ENCODE data around the gene ERC1. TPM values are rescaled to one million over a fixed set of nuclear protein-coding genes. Genes with fewer than 3 reads are reported as not detected.

ERC1 gene
- total and polyA plus RNA-seq, 2 of the 4 experiments (the other 2 are of a cell fraction), result 11.6 to 25.6 TPM

DNA sequence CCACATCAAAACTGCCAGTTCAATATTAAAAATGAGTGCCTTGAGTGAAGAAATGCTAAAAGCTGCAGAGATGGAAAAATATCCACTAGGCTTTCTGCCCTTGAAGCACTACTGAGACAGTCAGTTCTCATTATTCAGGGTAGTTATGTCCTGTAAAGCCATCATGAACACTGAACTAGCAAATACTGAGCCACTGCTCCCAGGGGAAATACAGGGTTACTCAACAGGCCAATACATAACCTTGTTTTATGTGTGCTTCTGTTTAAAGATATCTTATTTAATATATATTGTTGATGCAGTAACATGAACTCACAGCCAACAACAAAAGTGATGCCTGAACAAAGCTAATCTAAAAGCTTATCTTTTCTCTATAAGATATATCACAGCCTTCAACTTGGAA lies 44.8 kb upstream of the ERC1 start:
- Histone ChIP-seq H2BK15ac (ENCODE audit: low read depth, low read length) (no peak overlapping the region), H4K20me1 (ENCODE audit: insufficient read depth, low read length) (0 out of 2 replicates have a peak, but pooled peaks cover 5% of the 10 kb centered on the region), H3K27ac (ENCODE audit: insufficient read depth, low read length) (no peak overlapping the region), H3K56ac (ENCODE audit: extremely low read depth, insufficient read depth, low read length) (no peak overlapping the region), H3K79me1 (ENCODE audit: low read depth in 1 of 2, low read length in 2 of 2) (peaks cover 14 to 58% of the 10 kb centered on the region in 2 experiments), H3K27me3 (ENCODE audit: control insufficient read depth, insufficient read depth, low read length) (no peaks in the 10 kb centered on the region), H3K9me1 (ENCODE audit: insufficient read depth, low read length) (0 out of 2 replicates have a peak, but pooled peaks cover 2% of the 10 kb centered on the region), H4K8ac (ENCODE audit: low read depth in 2 of 2, low read length in 2 of 2) (no peak overlapping the region), H2BK120ac (ENCODE audit: low read depth, low read length) (no peak overlapping the region), H3K23ac (ENCODE audit: low read depth, low read length) (no peak overlapping the region), H4K5ac (ENCODE audit: low read depth, low read length) (no peak overlapping the region), H3K36me3 (ENCODE audit: control insufficient read depth, insufficient read depth, low read length) (no peaks in the 10 kb centered on the region), H2AK5ac (ENCODE audit: low read depth, low read length) (no peak overlapping the region), H3K9ac (ENCODE audit: low read depth, low read length) (no peak overlapping the region), H2BK5ac (ENCODE audit: low read depth, low read length, poor library complexity, severe bottlenecking) (no peak overlapping the region), H3K14ac (replicated peaks; ENCODE audit: low read depth, low read length) (no peak overlapping the region), H3K18ac (ENCODE audit: low read depth, low read length) (no peak overlapping the region), H4K91ac (ENCODE audit: insufficient read depth, low read depth, low read length) (no peak overlapping the region), H3K4ac (ENCODE audit: low read depth, low read length) (no peak overlapping the region), H2AK9ac (replicated peaks; ENCODE audit: low read depth, low read length, poor library complexity) (no peak overlapping the region), H3K4me1 (ENCODE audit: control insufficient read depth, insufficient read depth, low read length) (peaks cover 4% of the 10 kb centered on the region), H3K4me3 (ENCODE audit: insufficient read depth, low read depth, low read length) (no peak overlapping the region), H3K4me2 (ENCODE audit: low read depth, low read length) (peak overlapping the region; percentile 13; the same call in 1 of the 2 replicates), H3K9me3 (ENCODE audit: control insufficient read depth, insufficient read depth, low read length) (no peaks in the 10 kb centered on the region), H2AFZ (replicated peaks; ENCODE audit: low read length, poor library complexity) (no peak overlapping the region), H2BK20ac (ENCODE audit: low read depth, low read length) (no peak overlapping the region)
- ATAC-seq (ENCODE audit: low read depth), result no peak
- intact Hi-C loops (cut with micrococcal nuclease) (loop anchor here (10.0 kb wide), 1 partner anchor 149 kb away; no protein-coding TSS in a partner anchor), dilution Hi-C loops (cut with HindIII; ENCODE audit: low sequenced_read_pairs, unreplicated experiment) (no loop called here), in situ Hi-C loops (cut with MboI; ENCODE audit: low sequenced_read_pairs) (no loop called here)
- POLR2A ChIA-PET (ENCODE audit: unreplicated experiment), result no interaction called here
- TF ChIP-seq, protein P1, sequence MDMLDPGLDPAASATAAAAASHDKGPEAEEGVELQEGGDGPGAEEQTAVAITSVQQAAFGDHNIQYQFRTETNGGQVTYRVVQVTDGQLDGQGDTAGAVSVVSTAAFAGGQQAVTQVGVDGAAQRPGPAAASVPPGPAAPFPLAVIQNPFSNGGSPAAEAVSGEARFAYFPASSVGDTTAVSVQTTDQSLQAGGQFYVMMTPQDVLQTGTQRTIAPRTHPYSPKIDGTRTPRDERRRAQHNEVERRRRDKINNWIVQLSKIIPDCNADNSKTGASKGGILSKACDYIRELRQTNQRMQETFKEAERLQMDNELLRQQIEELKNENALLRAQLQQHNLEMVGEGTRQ (IDR thresholded peaks at IDR 0.05; ENCODE audit: low read depth, low read length), result no peak
- TF ChIP-seq RFX5 (IDR thresholded peaks at IDR 0.05; ENCODE audit: low read depth, low read length) (no peak), FOS (IDR thresholded peaks at IDR 0.05; ENCODE audit: low read depth, low read length) (no peak), CEBPB (IDR thresholded peaks at IDR 0.05; ENCODE audit: low read depth, low read length) (no peak)
- BruUV-seq (replicated peaks), result no TSS peak
- CTCF ChIA-PET, result interaction anchor here (0.5 to 0.6 kb wide), 2 partner anchors 40 to 806 kb away, joined by 3 read pairs; no protein-coding TSS in a partner anchor
- DNase-seq, result peak; percentile 42
